ENCODE measurements around the gene KCNJ11. TPM values are rescaled to one million over a fixed set of nuclear protein-coding genes. Genes with fewer than 3 reads are reported as not detected.

KCNJ11 gene
- total and polyA plus RNA-seq, 2 donors (not counting 3 experiments of a cell fraction or from before 2014, with no cell fraction given) = 0.04 TPM; not detected in 1

DNA sequence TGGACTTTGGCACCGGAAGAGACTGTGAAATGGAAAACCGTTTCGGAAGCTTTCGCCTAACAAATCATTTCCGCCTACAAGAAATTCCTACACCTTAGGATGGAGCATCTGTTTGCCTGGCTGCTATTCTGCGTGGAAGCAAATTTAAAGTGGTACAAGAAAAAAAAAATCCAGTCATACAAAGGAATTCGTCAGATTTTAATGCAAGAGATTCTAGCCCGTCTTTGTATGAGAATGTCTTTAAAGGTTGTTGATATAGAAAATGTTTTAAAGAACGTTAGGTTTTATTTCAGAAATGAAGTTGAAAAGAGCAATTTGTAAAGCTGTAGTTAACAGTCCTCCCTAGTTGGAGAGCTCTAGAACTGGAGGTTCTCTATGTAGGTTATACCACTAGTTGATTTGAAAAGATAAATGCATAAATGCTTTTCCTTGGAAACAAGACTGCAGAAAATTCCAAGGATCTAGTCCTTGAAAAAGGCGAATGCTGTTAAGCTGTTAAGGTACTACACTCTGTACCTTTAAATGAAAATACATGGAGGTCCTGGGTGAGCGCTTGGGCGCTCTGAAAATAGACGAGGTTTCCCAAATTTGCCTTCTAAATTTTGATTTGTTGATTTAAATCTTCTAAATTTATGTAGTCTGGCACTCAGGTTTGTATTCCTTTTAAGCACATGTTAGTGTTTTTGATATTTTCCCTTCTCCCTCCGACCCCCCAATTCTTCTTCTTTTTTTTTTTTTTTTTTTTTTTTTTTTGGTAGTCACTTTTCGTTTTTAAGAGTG lies 34.4 kb downstream of the KCNJ11 start:
- TF ChIP-seq, protein P1, sequence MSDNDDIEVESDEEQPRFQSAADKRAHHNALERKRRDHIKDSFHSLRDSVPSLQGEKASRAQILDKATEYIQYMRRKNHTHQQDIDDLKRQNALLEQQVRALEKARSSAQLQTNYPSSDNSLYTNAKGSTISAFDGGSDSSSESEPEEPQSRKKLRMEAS (IDR thresholded peaks at IDR 0.05; ENCODE audit: insufficient read depth, insufficient read length) = no peak
- TF ChIP-seq EZH2 (IDR thresholded peaks at IDR 0.05; ENCODE audit: borderline replicate concordance, low read depth, low read length, severe bottlenecking) (no peak), FOS (IDR thresholded peaks at IDR 0.05; ENCODE audit: borderline replicate concordance, insufficient read depth, low read length) (peak; percentile 8), GATA2 (IDR thresholded peaks at IDR 0.05; ENCODE audit: insufficient read depth, insufficient read length, low read depth, low read length) (no peak), POLR2AphosphoS5 (IDR thresholded peaks at IDR 0.05; ENCODE audit: insufficient read depth, low read depth, low read length) (no peak), MYC (IDR thresholded peaks at IDR 0.05; ENCODE audit: low read depth, low read length) (no peak), JUN (IDR thresholded peaks at IDR 0.05; ENCODE audit: borderline replicate concordance, insufficient read depth, insufficient read length, low read depth) (no peak)
- TF ChIP-seq, protein P2, sequence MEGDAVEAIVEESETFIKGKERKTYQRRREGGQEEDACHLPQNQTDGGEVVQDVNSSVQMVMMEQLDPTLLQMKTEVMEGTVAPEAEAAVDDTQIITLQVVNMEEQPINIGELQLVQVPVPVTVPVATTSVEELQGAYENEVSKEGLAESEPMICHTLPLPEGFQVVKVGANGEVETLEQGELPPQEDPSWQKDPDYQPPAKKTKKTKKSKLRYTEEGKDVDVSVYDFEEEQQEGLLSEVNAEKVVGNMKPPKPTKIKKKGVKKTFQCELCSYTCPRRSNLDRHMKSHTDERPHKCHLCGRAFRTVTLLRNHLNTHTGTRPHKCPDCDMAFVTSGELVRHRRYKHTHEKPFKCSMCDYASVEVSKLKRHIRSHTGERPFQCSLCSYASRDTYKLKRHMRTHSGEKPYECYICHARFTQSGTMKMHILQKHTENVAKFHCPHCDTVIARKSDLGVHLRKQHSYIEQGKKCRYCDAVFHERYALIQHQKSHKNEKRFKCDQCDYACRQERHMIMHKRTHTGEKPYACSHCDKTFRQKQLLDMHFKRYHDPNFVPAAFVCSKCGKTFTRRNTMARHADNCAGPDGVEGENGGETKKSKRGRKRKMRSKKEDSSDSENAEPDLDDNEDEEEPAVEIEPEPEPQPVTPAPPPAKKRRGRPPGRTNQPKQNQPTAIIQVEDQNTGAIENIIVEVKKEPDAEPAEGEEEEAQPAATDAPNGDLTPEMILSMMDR (IDR thresholded peaks at IDR 0.05; ENCODE audit: extremely low read depth in 1 of 2, insufficient read depth in 1 of 2, low read depth in 1 of 2, low read length in 2 of 2) = no peak
- Histone ChIP-seq H3K4me2 (ENCODE audit: insufficient read depth, low read length) (peak overlapping the region; percentile 97), H3K27ac (ENCODE audit: insufficient read depth, low read depth, low read length) (peak overlapping the region; percentile 73), H3K4me1 (ENCODE audit: control insufficient read depth, extremely low read depth, insufficient read depth, low read length) (peaks cover 16% of the 10 kb centered on the region), H3K9me1 (replicated peaks; ENCODE audit: control insufficient read depth, extremely low read depth, insufficient read depth, low read length) (no peaks in the 10 kb centered on the region), H2AFZ (ENCODE audit: low read depth, low read length) (peak overlapping the region; percentile 86), H3K9ac (replicated peaks; ENCODE audit: extremely low read depth, insufficient read depth, low read length) (peak overlapping the region; percentile 70), H4K20me1 (replicated peaks; ENCODE audit: control insufficient read depth, extremely low read depth, insufficient read depth, low read length) (no peaks in the 10 kb centered on the region), H3K36me3 (ENCODE audit: control insufficient read depth in 2 of 2, extremely low read depth in 1 of 2, insufficient read depth in 2 of 2, low read length in 2 of 2) (no peaks in the 10 kb centered on the region), H3K9me3 (replicated peaks; ENCODE audit: control insufficient read depth, insufficient read depth, low read length) (no peaks in the 10 kb centered on the region), H3K4me3 (replicated peaks in 1 of 3; ENCODE audit: insufficient read depth in 1 of 3, low read depth in 1 of 3, low read length in 3 of 3) (peak overlapping the region; percentile 68 to 87 (median 85)), H3K27me3 (ENCODE audit: control insufficient read depth in 2 of 2, insufficient read depth in 2 of 2, low read length in 2 of 2) (no peaks in the 10 kb centered on the region), H3K79me2 (ENCODE audit: control insufficient read depth, insufficient read depth, low read length) (peaks cover 3% of the 10 kb centered on the region)
- DNase-seq (ENCODE audit: low read depth, low spot score) = no peak
- ChIA-PET CTCF (interaction anchor here (0.7 to 4.1 kb wide), 20 partner anchors 9 to 568 kb away, joined by 3 to 38 read pairs (median 4); partner anchors contain the start of gene KCNJ11), POLR2A (interaction anchor here (0.7 to 1.6 kb wide), 4 partner anchors 144 to 1278 kb away, joined by 4 to 6 read pairs (median 4); partner anchors contain the start of gene RPS13)
- dilution Hi-C loops (cut with MboI; ENCODE audit: extremely low pct_ligation_motif_present, low sequenced_read_pairs) (no loop called here), intact Hi-C loops (cut with micrococcal nuclease) (loop anchor here (1.0 to 5.0 kb wide), 8 partner anchors 31 to 1038 kb away; partner anchors contain the start of genes LDHA, NUCB2 and RPS13)
- BruUV-seq (replicated peaks) = TSS peak; percentile 1
- no peak for FAIRE-seq

Data from endothelial cell of umbilical vein (primary cell).